ENCODE data around the gene HBQ1.
"Not testable (repeated sequence)": the region's sequence is repeated elsewhere in the genome, so short reads cannot be mapped to it uniquely, and the experiment has no call there.

The HBQ1 gene

GRCh38 chr16:162271-162991 lies 17.8 kb upstream of the HBQ1 start:
- FAIRE-seq: no peak

DNA sequence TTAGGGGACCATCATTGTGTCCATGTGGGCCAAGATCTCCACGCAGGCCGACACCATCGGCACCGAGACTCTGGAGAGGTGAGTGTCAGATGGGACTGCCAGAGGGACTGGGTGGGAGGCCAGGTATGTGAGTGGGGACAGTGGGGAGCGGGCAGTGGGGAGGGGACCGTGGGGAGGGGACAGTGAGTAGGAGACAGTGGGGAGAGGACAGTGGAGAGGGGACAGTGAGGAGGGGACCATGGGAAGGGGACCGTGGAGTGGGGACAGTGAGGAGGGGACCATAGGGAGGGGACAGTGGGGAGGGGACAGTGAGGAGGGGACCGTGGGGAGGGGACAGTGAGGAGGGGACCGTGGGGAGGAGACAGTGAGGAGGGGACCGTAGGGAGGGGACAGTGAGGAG lies 17.1 kb upstream of the HBQ1 start:
- FAIRE-seq: not testable (repeated sequence)

GRCh38 chr16:163696-164095 lies 16.6 kb upstream of the HBQ1 start:
- FAIRE-seq: not testable (repeated sequence)

DNA sequence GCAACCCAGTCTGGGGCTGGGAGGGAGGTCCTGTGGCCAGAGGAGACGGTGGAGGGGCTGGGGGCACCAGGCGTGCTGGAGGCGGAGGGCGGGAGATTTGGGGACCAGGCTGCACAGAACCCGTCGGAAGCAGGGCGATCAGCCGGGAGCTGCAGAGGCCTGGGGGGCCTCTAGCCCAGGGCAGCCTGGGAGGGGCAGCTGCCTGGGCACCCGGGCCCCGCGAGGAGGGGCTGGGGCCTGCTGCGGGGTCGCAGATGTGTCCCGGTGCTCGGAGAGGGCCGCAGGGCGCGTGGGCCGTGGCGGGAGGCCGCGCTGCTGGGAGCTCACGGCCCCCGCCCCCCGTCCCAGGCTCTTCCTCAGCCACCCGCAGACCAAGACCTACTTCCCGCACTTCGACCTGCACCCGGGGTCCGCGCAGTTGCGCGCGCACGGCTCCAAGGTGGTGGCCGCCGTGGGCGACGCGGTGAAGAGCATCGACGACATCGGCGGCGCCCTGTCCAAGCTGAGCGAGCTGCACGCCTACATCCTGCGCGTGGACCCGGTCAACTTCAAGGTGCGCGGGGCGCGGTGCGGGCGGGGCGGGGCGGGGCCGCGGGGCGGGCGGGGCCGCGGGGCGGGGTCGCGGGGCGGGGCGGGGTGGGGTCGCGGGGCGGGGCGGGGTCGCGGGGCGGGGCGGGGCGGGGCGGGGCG lies 16.0 kb upstream of the HBQ1 start:
- FAIRE-seq: not testable (repeated sequence)

GRCh38 chr16:164827-165538 lies 15.3 kb upstream of the HBQ1 start:
- no peak for FAIRE-seq

- FAIRE-seq: no peak
Measured at GRCh38 chr16:165539-166374, 14.5 kb upstream of the HBQ1 start, which contains the start of gene HBM. TSS of gene HBM (plus strand) at chr16:165978. CDS start at chr16:165998, 20 bp downstream.

- no peak for FAIRE-seq
Measured at GRCh38 chr16:166375-167121, 13.7 kb upstream of the HBQ1 start.

DNA sequence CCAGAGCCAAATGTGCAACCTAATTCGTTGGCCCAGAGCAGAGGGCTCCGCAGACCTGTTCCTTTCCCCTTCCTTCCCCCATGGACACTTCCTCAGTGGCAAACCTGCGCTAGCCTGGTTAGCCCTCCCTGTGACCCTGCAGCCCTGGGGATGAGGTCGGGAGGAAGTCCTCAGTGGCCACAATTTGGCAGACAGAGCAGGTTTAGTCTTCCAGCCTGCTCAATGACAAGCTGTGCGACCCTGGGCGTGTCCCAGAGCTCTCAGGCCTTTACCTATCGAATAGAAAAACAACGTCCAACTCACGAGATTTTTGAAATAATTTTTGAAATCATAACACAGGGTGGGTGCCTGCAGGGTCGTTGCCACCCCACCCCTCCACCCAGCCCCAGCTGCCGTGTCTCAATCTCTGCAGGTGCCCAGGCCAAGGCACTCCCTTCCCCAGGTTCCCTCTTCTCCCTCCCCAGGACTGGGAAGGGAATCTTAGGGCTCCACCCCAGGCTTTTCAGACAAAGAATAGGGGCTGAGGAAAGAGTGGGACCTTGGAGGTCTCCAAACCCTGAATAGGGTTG lies 13.1 kb upstream of the HBQ1 start:
- no peak for FAIRE-seq

- FAIRE-seq: no peak
Measured at GRCh38 chr16:168424-168823, 11.8 kb upstream of the HBQ1 start.

- FAIRE-seq: no peak
Measured at GRCh38 chr16:169014-169413, 11.2 kb upstream of the HBQ1 start.

- FAIRE-seq: not testable (repeated sequence)
Measured at GRCh38 chr16:170088-170507, 10.2 kb upstream of the HBQ1 start.

GRCh38 chr16:170788-171187 lies 9.5 kb upstream of the HBQ1 start:
- no peak for FAIRE-seq

DNA sequence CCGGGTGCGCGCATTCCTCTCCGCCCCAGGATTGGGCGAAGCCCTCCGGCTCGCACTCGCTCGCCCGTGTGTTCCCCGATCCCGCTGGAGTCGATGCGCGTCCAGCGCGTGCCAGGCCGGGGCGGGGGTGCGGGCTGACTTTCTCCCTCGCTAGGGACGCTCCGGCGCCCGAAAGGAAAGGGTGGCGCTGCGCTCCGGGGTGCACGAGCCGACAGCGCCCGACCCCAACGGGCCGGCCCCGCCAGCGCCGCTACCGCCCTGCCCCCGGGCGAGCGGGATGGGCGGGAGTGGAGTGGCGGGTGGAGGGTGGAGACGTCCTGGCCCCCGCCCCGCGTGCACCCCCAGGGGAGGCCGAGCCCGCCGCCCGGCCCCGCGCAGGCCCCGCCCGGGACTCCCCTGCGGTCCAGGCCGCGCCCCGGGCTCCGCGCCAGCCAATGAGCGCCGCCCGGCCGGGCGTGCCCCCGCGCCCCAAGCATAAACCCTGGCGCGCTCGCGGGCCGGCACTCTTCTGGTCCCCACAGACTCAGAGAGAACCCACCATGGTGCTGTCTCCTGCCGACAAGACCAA lies 7.8 kb upstream of the HBQ1 start, which contains the start of gene HBA2:
TSS of gene HBA2 (plus strand) at position 503 of the 568 bp plus-strand sequence. CDS start at position 540, 37 bp downstream.
- not testable (repeated sequence) for FAIRE-seq

GRCh38 chr16:173211-173854 lies 6.9 kb upstream of the HBQ1 start:
- FAIRE-seq: not testable (repeated sequence)

DNA sequence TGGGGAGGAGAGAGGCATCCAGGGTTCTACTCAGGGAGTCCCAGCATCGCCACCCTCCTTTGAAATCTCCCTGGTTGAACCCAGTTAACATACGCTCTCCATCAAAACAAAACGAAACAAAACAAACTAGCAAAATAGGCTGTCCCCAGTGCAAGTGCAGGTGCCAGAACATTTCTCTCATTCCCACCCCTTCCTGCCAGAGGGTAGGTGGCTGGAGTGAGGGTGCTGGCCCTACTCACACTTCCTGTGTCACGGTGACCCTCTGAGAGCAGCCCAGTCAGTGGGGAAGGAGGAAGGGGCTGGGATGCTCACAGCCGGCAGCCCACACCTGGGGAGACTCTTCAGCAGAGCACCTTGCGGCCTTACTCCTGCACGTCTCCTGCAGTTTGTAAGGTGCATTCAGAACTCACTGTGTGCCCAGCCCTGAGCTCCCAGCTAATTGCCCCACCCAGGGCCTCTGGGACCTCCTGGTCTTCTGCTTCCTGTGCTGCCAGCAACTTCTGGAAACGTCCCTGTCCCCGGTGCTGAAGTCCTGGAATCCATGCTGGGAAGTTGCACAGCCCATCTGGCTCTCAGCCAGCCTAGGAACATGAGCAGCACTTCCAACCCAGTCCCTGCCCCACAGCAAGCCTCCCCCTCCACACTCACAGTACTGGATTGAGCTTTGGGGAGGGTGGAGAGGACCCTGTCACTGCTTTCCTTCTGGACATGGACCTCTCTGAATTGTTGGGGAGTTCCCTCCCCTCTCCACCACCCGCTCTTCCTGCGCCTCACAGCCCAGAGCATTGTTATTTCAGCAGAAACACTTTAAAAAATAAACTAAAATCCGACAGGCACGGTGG lies 6.1 kb upstream of the HBQ1 start:
- not testable (repeated sequence) for FAIRE-seq

- no peak for FAIRE-seq
Measured at GRCh38 chr16:175011-175949, 5.0 kb upstream of the HBQ1 start.

DNA sequence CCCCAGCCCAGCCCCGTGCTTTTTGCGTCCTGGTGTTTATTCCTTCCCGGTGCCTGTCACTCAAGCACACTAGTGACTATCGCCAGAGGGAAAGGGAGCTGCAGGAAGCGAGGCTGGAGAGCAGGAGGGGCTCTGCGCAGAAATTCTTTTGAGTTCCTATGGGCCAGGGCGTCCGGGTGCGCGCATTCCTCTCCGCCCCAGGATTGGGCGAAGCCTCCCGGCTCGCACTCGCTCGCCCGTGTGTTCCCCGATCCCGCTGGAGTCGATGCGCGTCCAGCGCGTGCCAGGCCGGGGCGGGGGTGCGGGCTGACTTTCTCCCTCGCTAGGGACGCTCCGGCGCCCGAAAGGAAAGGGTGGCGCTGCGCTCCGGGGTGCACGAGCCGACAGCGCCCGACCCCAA lies 4.3 kb upstream of the HBQ1 start:
- not testable (repeated sequence) for FAIRE-seq
